K562 (cell line): ENCODE data around the gene TMSB4X. TPM values are rescaled to one million over a fixed set of nuclear protein-coding genes. Genes with fewer than 3 reads are reported as not detected.
A peak's percentile ranks its signal among the peaks of the same experiment; 100 is the strongest.

Experiments used
- BACH1 ChIP-seq: fragments of 200-800 bp; sonication (Bioruptor generic); IDR thresholded peaks from 2 replicates; pipeline ENCODE4 v1.6.1; 2016; ENCODE audit warnings: missing genetic modification characterization, missing compliant biosample characterization
- CBX1 ChIP-seq: sonication (generic); IDR thresholded peaks from 2 replicates; pipeline ENCODE4 v1.6.1; 2016; ENCODE audit warnings: antibody characterized with exemption, low read depth, mild to moderate bottlenecking
- ETV5 ChIP-seq: sonication (generic); formaldehyde crosslinking; IDR thresholded peaks from 2 replicates; pipeline ENCODE4 v1.4.0; 2020; ENCODE audit warnings: low read depth, mild to moderate bottlenecking, missing genetic modification reagents
- EZH2 ChIP-seq: IDR thresholded peaks from 2 replicates; pipeline ENCODE4 v1.6.1; 2012; ENCODE audit warnings: low read depth, mild to moderate bottlenecking, inconsistent platforms, low read length, borderline replicate concordance
- LEF1 ChIP-seq: fragments of 450-650 bp; IDR thresholded peaks from 2 replicates; pipeline ENCODE4 v1.6.1; 2016; ENCODE audit warnings: mild to moderate bottlenecking
- MBD2 ChIP-seq: sonication (generic); IDR thresholded peaks from 2 replicates; pipeline ENCODE4 v1.6.1; 2016; ENCODE audit warnings: low read depth, borderline replicate concordance
- POLR2H ChIP-seq: IDR thresholded peaks from 2 replicates; pipeline ENCODE4 v1.6.1; 2016; ENCODE audit warnings: missing genetic modification characterization, low read depth, mild to moderate bottlenecking, control low read depth, missing compliant biosample characterization, moderate library complexity
- PTTG1 ChIP-seq: fragments of 450-650 bp; IDR thresholded peaks from 2 replicates; pipeline ENCODE4 v1.6.1; 2016; ENCODE audit warnings: low read depth, mild to moderate bottlenecking, missing genetic modification characterization, missing compliant biosample characterization
- RB1 ChIP-seq: fragments of 450-650 bp; IDR thresholded peaks from 2 replicates; pipeline ENCODE4 v1.6.1; 2017; ENCODE audit warnings: low read depth, mild to moderate bottlenecking
- RERE ChIP-seq: sonication (generic); formaldehyde crosslinking; IDR thresholded peaks from 2 replicates; pipeline ENCODE4 v1.8.0; 2023; ENCODE audit warnings: missing genetic modification reagents, mild to moderate bottlenecking, borderline replicate concordance
- TFAP4 ChIP-seq: sonication (generic); formaldehyde crosslinking; IDR thresholded peaks from 2 replicates; pipeline ENCODE4 v1.8.0; 2022; ENCODE audit warnings: missing genetic modification reagents, mild to moderate bottlenecking, moderate library complexity, borderline replicate concordance
- THAP12 ChIP-seq: fragments of 250-450 bp; sonication (Bioruptor Pico); IDR thresholded peaks from 2 replicates; pipeline ENCODE4 v1.9.0; 2021; ENCODE audit warnings: mild to moderate bottlenecking, inconsistent platforms
- ZBTB2 ChIP-seq: fragments of 450-650 bp; IDR thresholded peaks from 2 replicates; pipeline ENCODE4 v1.6.1; 2016; ENCODE audit warnings: antibody characterized with exemption
- polyA plus RNA-seq, 8 experiments: library from polyadenylated mRNA; depleted of rRNA in 4 of 8; stranded (reverse) in 5 of 8; unstranded in 3 of 8; fragments of >200 nt; fragmentation: Nextera tagmentation in 2 of 8; fragmentation: Illumina TruSeq in 1 of 8; extraction: Ambion mirVana in 2 of 8; extraction: Trizol in 1 of 8; gene quantifications; 2 replicates each; pipeline versions ENCODE4 v1.2.1 to v1.2.3, GENCODE V29; 2011 to 2014; ENCODE audit warnings: inconsistent platforms in 1 of 8, missing spikeins in 1 of 8
- total RNA-seq, 7 experiments: library from RNA; depleted of rRNA in 6 of 7; stranded (reverse); fragments of >200 nt in 6 of 7; fragmentation: Illumina TruSeq in 2 of 7; extraction: Trizol in 2 of 7; gene quantifications; 2 replicates each; pipeline versions ENCODE4 v1.2.1 to v1.2.3, GENCODE V29; 2011 to 2021; ENCODE audit warnings: low replicate concordance in 1 of 7
- TF ChIP-seq, protein P1 (sequence below): sonication (generic); formaldehyde crosslinking; IDR thresholded peaks from 2 replicates; pipeline ENCODE4 v1.8.0; 2022; ENCODE audit warnings: mild to moderate bottlenecking, low read depth, missing genetic modification reagents

TMSB4X gene
- total and polyA plus RNA-seq, 9 of the 15 experiments (the other 6 are each of a cell fraction or from before 2014, with no cell fraction given) = 1,035 to 2,035 (median 1,529) TPM

DNA sequence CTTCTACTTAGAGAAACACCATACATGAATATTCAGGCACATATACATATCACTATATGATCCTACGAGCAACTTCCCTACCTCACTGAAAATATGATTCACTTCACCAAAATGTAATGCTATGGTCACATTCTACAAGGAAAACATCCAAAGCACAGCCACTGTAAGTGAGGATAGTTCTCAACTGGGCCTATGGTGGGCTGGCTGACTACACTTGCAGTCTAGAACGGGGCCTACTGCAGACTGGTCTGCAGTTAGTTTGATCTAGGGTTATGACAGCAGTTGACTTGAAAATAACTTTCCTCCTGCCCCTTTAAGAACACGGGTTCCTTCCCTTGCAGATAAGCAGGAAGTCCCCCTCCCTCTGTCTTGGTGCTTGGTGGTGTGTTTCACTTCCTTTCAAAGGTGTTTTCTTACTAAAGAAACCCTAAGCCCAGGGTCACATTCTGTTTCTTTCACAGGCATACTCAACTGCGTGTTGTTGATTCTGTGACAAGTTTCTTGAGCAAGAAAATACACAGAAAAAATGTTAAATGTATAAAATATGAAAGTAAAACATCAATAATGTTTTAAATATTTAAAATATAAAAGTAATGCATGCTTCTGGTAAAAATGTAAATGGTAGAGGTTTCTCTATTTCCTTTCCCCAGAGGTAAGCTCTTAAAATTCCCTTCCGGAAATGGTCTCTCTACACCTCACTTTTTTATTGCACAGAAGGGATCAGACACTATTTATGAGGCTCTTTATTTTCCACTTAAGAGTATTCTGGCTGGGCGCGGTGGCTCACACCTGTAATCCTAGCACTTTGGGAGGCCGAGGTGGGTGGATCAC, 18.0 kb upstream of the TMSB4X start (continued):
- TF ChIP-seq CBX1 (no peak), ETV5 (CRISPR knock-in tag) (0 out of 2 replicates have a peak, but pooled peaks have one; percentile 29), EZH2 (no peak), THAP12 (CRISPR knock-in tag) (no peak), MBD2 (0 out of 2 replicates have a peak, but pooled peaks have one; percentile 18), BACH1 (no peak), RB1 (no peak), RERE (CRISPR knock-in tag) (no peak), TFAP4 (CRISPR knock-in tag) (no peak), ZBTB2 (no peak), PTTG1 (peak; percentile 54; the same call in 1 of the 2 replicates), LEF1 (no peak), POLR2H (tag) (peak; percentile 75)
- TF ChIP-seq, protein P1, sequence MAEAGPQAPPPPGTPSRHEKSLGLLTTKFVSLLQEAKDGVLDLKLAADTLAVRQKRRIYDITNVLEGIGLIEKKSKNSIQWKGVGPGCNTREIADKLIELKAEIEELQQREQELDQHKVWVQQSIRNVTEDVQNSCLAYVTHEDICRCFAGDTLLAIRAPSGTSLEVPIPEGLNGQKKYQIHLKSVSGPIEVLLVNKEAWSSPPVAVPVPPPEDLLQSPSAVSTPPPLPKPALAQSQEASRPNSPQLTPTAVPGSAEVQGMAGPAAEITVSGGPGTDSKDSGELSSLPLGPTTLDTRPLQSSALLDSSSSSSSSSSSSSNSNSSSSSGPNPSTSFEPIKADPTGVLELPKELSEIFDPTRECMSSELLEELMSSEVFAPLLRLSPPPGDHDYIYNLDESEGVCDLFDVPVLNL (CRISPR knock-in tag) = no peak
